Fibroblast of lung (primary cell): Measurements from ENCODE around the gene CD160.

Experiments used
- CTCF ChIP-seq, 2 donors: IDR thresholded peaks in 1 of 2; conservative IDR thresholded peaks in 1 of 2; 1 replicate in 1 of 2; 2 replicates in 1 of 2; pipeline ENCODE4 v1.5.1; 2011 to 2012; ENCODE audit warnings: low read length in 2 of 2, control low read depth in 1 of 2, inconsistent platforms in 1 of 2, low read depth in 1 of 2, mild to moderate bottlenecking in 1 of 2
- EZH2 ChIP-seq: IDR thresholded peaks from 2 replicates; pipeline ENCODE4 v1.5.1; 2012; ENCODE audit warnings: low read length, control low read depth, mild to moderate bottlenecking; ENCODE audit errors: missing control alignments

GRCh38 chr1:145710291-145711027 is 8.8 kb upstream of the CD160 start:
- TF ChIP-seq CTCF (conservative IDR thresholded peaks at IDR 0.05 in 1 of 2, IDR thresholded peaks at IDR 0.05 in 1 of 2; ENCODE audit: low read depth in 1 of 2, low read length in 2 of 2) (no peak), EZH2 (no peak)
